Keratinocyte (primary cell): ENCODE measurements around the gene MIPOL1. TPM values are rescaled to one million over a fixed set of nuclear protein-coding genes. Genes with fewer than 3 reads are reported as not detected.

Source experiments
- DNase-seq: peaks from one replicate; pipeline ENCODE4 v3.0.0-alpha.2; 2011; ENCODE audit warnings: low read depth, missing footprints, low spot score
- FAIRE-seq: peaks from 2 replicates; lab custom pipeline; 2011; peaks lifted over from hg19 to GRCh38; lab: Jason Lieb, UNC
- H2AFZ ChIP-seq: 2 replicates; pipeline ENCODE4 v1.6.0; 2012; ENCODE audit warnings: low read length, control low read depth, inconsistent platforms; ENCODE audit not compliant: control insufficient read depth
- H3K27ac ChIP-seq: 2 replicates; pipeline ENCODE4 v1.5.1; 2011; ENCODE audit warnings: low read length; ENCODE audit not compliant: control insufficient read depth, insufficient read depth
- H3K27me3 ChIP-seq: 3 replicates; pipeline ENCODE4 v1.6.0; 2011; ENCODE audit warnings: low read length; ENCODE audit not compliant: control insufficient read depth, insufficient read depth; ENCODE audit errors: extremely low read depth
- H3K36me3 ChIP-seq, 2 experiments: 2 replicates in 1 of 2; 3 replicates in 1 of 2; pipeline ENCODE4 v1.5.1; 2011; ENCODE audit warnings: low read length in 2 of 2, mild to moderate bottlenecking in 1 of 2; ENCODE audit not compliant: control insufficient read depth in 2 of 2, insufficient read depth in 2 of 2; ENCODE audit errors: extremely low read depth in 1 of 2
- H3K4me1 ChIP-seq: 3 replicates; pipeline ENCODE4 v1.5.1; 2011; ENCODE audit warnings: low read length; ENCODE audit not compliant: control insufficient read depth, insufficient read depth; ENCODE audit errors: extremely low read depth
- H3K4me2 ChIP-seq: 3 replicates; pipeline ENCODE4 v1.6.0; 2011; ENCODE audit warnings: low read depth, low read length; ENCODE audit not compliant: control insufficient read depth, insufficient read depth; ENCODE audit errors: extremely low read depth
- H3K4me3 ChIP-seq, 3 experiments: fragments of 200-600 bp in 1 of 3; sonication (generic) in 1 of 3; 2 replicates in 2 of 3; 3 replicates in 1 of 3; pipeline ENCODE4 v1.5.1; 2011 to 2016; ENCODE audit warnings: low read length in 3 of 3, mild to moderate bottlenecking in 3 of 3, control low read depth in 2 of 3, inconsistent platforms in 1 of 3, low read depth in 1 of 3, mixed read lengths in 1 of 3, mixed run types in 1 of 3, moderate library complexity in 1 of 3; ENCODE audit not compliant: control insufficient read depth in 2 of 3, insufficient read depth in 2 of 3; ENCODE audit errors: extremely low read depth in 1 of 3
- H3K79me2 ChIP-seq: 2 replicates; pipeline ENCODE4 v1.6.0; 2012; ENCODE audit warnings: low read length; ENCODE audit not compliant: control insufficient read depth, insufficient read depth
- H3K9ac ChIP-seq: 3 replicates; pipeline ENCODE4 v1.6.0; 2011; ENCODE audit warnings: low read length; ENCODE audit not compliant: control insufficient read depth, insufficient read depth; ENCODE audit errors: extremely low read depth
- H3K9me1 ChIP-seq: 3 replicates; pipeline ENCODE4 v1.6.0; 2011; ENCODE audit warnings: low read length; ENCODE audit not compliant: control insufficient read depth, insufficient read depth; ENCODE audit errors: extremely low read depth
- H3K9me3 ChIP-seq: 2 replicates; pipeline ENCODE4 v1.5.1; 2012; ENCODE audit warnings: low read depth, low read length; ENCODE audit not compliant: control insufficient read depth
- H4K20me1 ChIP-seq: 3 replicates; pipeline ENCODE4 v1.6.0; 2011; ENCODE audit warnings: low read length; ENCODE audit not compliant: control insufficient read depth, insufficient read depth; ENCODE audit errors: extremely low read depth
- EZH2 ChIP-seq: IDR thresholded peaks from one replicate; pipeline ENCODE4 v1.6.1; 2012; ENCODE audit warnings: inconsistent platforms, mild to moderate bottlenecking, low read length, moderate library complexity
- dilution Hi-C: fragments of 300-500 bp; cut with MboI; formaldehyde crosslinking; loops from one replicate; pipeline ENCODE4 v1.7.0; 2020; ENCODE audit warnings: low sequenced_read_pairs; ENCODE audit not compliant: extremely low pct_ligation_motif_present
- polyA plus RNA-seq, 5 experiments: library from polyadenylated mRNA; depleted of rRNA in 3 of 5; stranded (reverse) in 3 of 5; stranded (forward) in 1 of 5; unstranded in 1 of 5; fragments of >200 nt; gene quantifications; 1 replicate in 1 of 5; 2 replicates in 3 of 5; 3 replicates in 1 of 5; pipeline versions ENCODE4 v1.2.1 to v1.2.3, GENCODE V29; 2011 to 2012; ENCODE audit warnings: missing spikeins in 2 of 5, low read depth in 1 of 5, low replicate concordance in 1 of 5
- TF ChIP-seq, protein P1 (sequence below), 3 experiments: IDR thresholded peaks in 1 of 3; conservative IDR thresholded peaks in 1 of 3; optimal IDR thresholded peaks in 1 of 3; 2 replicates in 2 of 3; 3 replicates in 1 of 3; pipeline versions ENCODE3 to v1.5.1; 2011; ENCODE audit warnings: low read length in 3 of 3, mild to moderate bottlenecking in 3 of 3, moderate library complexity in 2 of 3, control low read depth in 1 of 3, inconsistent platforms in 1 of 3; ENCODE audit not compliant: insufficient read depth in 2 of 3; ENCODE audit errors: extremely low read depth in 1 of 3

The MIPOL1 gene
- polyA plus RNA-seq, 1 donor (not counting 4 experiments of a cell fraction or from before 2014, with no cell fraction given): 10.9 TPM

DNA sequence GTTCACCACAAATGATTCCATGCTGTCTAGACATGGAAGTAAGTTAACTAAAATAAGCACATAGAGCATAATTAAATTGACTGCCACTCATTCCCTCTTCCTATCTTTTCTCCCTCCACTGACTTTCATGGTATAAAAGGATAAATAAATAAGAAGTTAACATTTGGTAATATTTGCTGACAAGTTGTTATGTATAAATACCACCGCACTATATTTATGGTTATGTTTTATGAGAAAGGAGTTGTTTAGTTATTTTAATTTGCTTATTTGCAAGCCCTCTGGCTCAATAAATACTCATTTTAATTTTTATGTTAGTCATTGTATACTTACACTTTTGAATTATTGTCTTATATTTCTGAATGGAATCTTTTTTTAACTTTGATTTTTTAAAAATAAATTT is 113.5 kb downstream of the MIPOL1 start:
- Histone ChIP-seq H3K9me3 (no peaks in the 10 kb centered on the region), H4K20me1 (no peaks in the 10 kb centered on the region), H3K4me3 (no peak overlapping the region), H3K36me3 (no peaks in the 10 kb centered on the region), H3K27ac (no peak overlapping the region), H3K9ac (no peak overlapping the region), H3K9me1 (no peaks in the 10 kb centered on the region), H3K4me2 (no peak overlapping the region), H2AFZ (no peak overlapping the region), H3K79me2 (no peaks in the 10 kb centered on the region), H3K4me1 (no peaks in the 10 kb centered on the region), H3K27me3 (no peaks in the 10 kb centered on the region)
- no peak for FAIRE-seq
- dilution Hi-C loops: no loop called here
- TF ChIP-seq EZH2: no peak
- TF ChIP-seq, protein P1, sequence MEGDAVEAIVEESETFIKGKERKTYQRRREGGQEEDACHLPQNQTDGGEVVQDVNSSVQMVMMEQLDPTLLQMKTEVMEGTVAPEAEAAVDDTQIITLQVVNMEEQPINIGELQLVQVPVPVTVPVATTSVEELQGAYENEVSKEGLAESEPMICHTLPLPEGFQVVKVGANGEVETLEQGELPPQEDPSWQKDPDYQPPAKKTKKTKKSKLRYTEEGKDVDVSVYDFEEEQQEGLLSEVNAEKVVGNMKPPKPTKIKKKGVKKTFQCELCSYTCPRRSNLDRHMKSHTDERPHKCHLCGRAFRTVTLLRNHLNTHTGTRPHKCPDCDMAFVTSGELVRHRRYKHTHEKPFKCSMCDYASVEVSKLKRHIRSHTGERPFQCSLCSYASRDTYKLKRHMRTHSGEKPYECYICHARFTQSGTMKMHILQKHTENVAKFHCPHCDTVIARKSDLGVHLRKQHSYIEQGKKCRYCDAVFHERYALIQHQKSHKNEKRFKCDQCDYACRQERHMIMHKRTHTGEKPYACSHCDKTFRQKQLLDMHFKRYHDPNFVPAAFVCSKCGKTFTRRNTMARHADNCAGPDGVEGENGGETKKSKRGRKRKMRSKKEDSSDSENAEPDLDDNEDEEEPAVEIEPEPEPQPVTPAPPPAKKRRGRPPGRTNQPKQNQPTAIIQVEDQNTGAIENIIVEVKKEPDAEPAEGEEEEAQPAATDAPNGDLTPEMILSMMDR (optimal IDR thresholded peaks at IDR 0.05 in 1 of 3, IDR thresholded peaks at IDR 0.05 in 1 of 3, conservative IDR thresholded peaks at IDR 0.05 in 1 of 3; ENCODE audit: extremely low read depth in 1 of 3, insufficient read depth in 2 of 3, low read length in 3 of 3): no peak
- DNase-seq: no peak

DNA sequence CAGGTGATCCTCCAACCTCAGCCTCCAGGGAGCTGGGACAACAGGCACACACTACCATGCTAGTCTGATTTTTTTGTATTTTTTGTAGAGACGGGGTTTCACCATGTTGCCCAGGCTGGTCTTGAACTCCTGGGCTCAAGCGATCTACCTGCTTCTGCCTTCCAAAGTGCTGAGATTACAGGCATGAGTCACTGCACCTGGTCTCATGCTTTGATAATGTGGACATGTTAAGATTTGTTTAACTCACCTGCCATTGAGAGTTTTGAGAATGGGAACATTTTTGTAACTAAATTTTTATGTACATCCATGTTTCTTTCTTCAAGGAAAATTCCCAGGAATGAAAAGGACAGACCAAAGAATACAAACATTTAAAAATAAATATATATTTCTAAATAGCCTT is 121.2 kb downstream of the MIPOL1 start:
- FAIRE-seq (peak; percentile 63), DNase-seq (no peak)
- H3K27me3 ChIP-seq: no peaks in the 10 kb centered on the region
- no peak overlapping the region for H3K9ac ChIP-seq
- no peak overlapping the region for H3K4me2 ChIP-seq
- H4K20me1 ChIP-seq: no peaks in the 10 kb centered on the region
- no peak overlapping the region for H3K4me3 ChIP-seq
- TF ChIP-seq, protein P1 (optimal IDR thresholded peaks at IDR 0.05 in 1 of 3, IDR thresholded peaks at IDR 0.05 in 1 of 3, conservative IDR thresholded peaks at IDR 0.05 in 1 of 3; ENCODE audit: extremely low read depth in 1 of 3, insufficient read depth in 2 of 3, low read length in 3 of 3): no peak
- no peak for TF ChIP-seq EZH2
- H3K27ac ChIP-seq: no peak overlapping the region
- no peaks in the 10 kb centered on the region for H3K79me2 ChIP-seq
- no peak overlapping the region for H2AFZ ChIP-seq
- H3K9me3 ChIP-seq: no peaks in the 10 kb centered on the region
- H3K4me1 ChIP-seq: peaks cover 7% of the 10 kb centered on the region
- H3K36me3 ChIP-seq: no peaks in the 10 kb centered on the region
- H3K9me1 ChIP-seq: no peaks in the 10 kb centered on the region
- dilution Hi-C loops: no loop called here
